Right lung (tissue), 5 donors: Measurements from ENCODE around the gene PIK3AP1. TPM values are rescaled to one million over a fixed set of nuclear protein-coding genes. Genes with fewer than 3 reads are reported as not detected.
"Not testable (repeated sequence)": the region's sequence is repeated elsewhere in the genome, so short reads cannot be mapped to it uniquely, and the experiment has no call there.

Experiments used
- DNase-seq, 2 donors: peaks; one replicate each; pipeline ENCODE4 v3.0.0-alpha.2; 2013
- polyA plus RNA-seq, 5 donors: library from polyadenylated mRNA; unstranded; fragments of 120-200 nt; gene quantifications; one replicate each; pipeline versions ENCODE4 v1.2.1 to v1.2.3, GENCODE V29; 2013; ENCODE audit warnings: inconsistent platforms in 1 of 5, low replicate concordance in 1 of 5; ENCODE audit not compliant: insufficient read length in 5 of 5, insufficient read depth in 1 of 5

PIK3AP1 gene
- polyA plus RNA-seq, 5 donors: 2.8 to 3.9 (median 3.6) TPM

DNA sequence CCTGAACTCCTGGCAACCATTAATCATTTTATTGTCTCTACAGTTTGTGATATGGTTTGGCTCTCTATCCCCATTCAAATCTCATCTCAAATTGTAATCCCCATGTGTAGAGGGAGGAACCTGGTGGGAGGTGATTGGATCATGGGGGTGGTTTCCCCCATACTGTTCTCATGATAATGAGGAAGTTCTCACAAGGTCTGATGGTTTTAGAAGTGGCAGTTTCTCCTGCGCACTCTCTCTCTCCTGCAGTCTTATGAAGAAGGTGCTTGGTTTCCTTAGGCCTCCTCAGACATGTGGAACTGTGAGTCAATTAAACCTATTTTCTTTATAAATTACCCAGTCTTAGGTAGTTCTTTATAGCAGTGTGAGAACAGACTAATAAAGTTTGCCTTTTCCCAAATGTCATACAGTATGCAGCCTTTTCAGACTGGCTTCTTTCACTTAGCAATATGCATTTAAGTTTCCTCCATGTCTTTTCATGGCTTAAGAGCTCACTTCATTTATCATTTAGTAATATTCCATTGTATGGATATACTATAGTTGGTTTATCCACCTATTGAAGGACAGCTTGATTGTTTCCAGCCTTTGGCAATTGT, 17.1 kb upstream of the PIK3AP1 start:
- not testable (repeated sequence) for DNase-seq

DNA sequence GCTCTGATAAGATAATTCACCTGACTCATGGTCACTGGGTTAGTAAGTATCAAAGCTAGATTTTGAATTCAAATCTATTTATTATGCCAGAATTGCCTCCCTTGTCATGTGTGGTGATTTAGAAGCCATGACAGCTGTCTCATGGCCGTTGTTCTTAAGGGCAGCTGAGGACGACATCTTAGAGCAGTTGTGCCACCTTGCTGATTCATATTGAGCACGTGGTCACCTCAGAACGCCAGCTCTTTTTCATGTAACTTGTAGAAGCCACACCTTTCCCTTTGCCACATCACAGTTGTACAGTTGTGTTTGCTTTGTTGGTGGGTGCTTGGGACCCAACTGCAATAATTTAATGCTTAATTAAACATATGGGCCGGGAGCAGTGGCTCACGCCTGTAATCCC, 4.3 kb upstream of the PIK3AP1 start:
- DNase-seq: no peak

GRCh38 chr10:96721207-96721572, 876 bp upstream of the PIK3AP1 start:
- DNase-seq: no peak

- DNase-seq: peak in 1 of 2 donors; percentile 6
These were observed 378 bp downstream of the PIK3AP1 start for GRCh38 chr10:96719850-96720421.

GRCh38 chr10:96719200-96719599, 1.1 kb downstream of the PIK3AP1 start:
- no peak for DNase-seq

DNA sequence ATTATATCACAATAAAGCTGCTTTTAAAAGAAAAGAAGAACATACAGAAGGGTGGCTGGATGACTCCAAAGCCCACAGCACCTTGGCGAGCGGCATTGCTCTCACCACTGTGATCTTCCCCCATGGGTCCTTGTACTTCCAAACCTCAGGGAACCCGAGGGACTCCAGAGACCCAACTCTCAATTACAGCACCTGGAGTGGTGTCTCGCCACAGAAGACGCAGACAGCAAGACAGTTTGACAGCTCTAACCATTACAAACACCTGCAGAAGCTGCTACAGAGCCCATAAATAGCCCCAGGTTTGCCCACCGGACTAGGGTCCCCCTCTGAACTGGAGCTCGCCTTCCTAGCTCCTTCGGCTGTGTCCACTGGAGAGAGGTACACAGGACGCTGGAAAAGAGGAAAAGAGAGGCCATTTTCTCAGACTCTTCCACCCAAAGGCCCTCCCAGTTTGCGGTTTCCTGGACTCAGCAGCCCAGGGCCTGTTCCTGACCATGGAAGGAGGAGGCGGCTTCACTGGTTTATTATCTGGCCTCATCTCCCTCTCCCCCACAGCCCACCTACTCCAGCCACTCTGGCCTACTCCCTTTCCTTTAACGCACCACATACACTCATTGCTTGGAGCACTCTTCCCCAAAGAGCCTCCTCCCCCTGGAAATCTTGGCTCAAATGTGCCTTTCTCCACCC, 1.9 kb downstream of the PIK3AP1 start:
- no peak for DNase-seq

GRCh38 chr10:96716390-96716789, 3.9 kb downstream of the PIK3AP1 start:
- DNase-seq: no peak

- DNase-seq: no peak
These were observed 5.5 kb downstream of the PIK3AP1 start for GRCh38 chr10:96714746-96715255.

- DNase-seq: no peak
These were observed 6.2 kb downstream of the PIK3AP1 start for GRCh38 chr10:96714031-96714590.

GRCh38 chr10:96712662-96713271, 7.5 kb downstream of the PIK3AP1 start:
- DNase-seq: no peak

GRCh38 chr10:96711048-96711728, 9.1 kb downstream of the PIK3AP1 start:
- no peak for DNase-seq

- no peak for DNase-seq
These were observed 10.8 kb downstream of the PIK3AP1 start for GRCh38 chr10:96709525-96709924.

- no peak for DNase-seq
These were observed 11.3 kb downstream of the PIK3AP1 start for GRCh38 chr10:96708996-96709395.

GRCh38 chr10:96708456-96708855, 11.9 kb downstream of the PIK3AP1 start:
- no peak for DNase-seq

DNA sequence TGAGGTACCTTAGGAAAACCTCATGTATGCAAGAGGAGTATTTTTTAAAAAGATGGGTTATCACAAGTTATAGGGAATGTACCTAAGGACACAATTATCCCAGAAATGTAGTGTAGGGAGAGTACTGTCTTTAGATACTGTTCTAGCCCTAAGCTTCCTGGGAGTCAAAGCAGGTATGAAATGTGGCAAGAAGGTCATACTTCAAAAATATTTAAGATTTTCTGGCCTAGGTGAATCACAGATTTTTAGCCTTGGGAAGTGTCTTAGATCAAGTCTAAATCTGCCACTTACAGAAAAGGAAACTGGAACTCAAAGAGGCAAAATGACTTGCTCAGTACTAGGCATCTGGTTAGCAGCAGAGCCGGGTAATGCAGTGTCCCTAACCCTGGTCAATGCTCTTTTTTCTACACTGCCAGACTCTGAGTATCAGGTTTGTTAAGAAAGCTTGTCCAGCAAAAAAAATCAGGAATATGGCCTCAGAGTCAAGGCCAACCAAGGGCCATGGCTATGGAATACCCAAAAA, 13.9 kb downstream of the PIK3AP1 start:
- no peak for DNase-seq

DNA sequence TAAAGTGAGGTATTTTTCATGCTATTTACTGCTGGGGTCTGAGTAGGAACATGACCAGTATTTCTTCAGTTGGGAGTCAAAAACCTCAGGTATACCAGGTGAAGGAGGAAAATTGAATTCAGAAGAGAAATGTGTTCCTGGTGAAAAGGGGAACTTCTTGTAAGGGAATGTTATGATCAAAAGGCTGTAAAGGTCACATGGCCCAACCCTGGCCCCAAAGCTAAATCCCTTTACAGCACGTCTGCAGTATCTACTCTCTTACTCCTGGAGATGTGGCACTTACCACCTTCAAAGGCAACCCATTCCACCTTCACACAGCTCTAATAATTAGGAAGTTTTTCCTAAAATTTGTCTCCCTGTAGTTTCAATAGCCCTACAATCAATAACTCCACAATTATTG, 15.2 kb downstream of the PIK3AP1 start:
- no peak for DNase-seq

DNA sequence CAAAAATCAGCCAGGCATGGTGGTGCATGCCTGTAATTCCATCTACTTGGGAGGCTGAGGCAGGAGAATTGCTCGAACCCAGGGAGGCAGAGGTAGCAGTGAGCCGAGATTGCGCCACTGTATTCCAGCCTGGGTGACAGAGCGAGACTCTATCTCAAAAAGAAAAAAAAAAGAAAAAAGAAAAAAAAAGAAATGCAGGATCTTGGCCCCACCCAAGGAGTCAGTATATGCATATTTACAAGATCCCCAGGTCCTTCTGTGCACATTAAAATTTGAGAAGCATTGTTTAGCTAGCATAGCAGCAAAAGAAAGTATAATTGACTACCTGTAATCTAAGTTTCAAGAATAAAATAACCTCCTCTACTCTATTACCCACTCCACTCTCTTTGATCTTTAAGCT, 15.8 kb downstream of the PIK3AP1 start:
- no peak for DNase-seq

DNA sequence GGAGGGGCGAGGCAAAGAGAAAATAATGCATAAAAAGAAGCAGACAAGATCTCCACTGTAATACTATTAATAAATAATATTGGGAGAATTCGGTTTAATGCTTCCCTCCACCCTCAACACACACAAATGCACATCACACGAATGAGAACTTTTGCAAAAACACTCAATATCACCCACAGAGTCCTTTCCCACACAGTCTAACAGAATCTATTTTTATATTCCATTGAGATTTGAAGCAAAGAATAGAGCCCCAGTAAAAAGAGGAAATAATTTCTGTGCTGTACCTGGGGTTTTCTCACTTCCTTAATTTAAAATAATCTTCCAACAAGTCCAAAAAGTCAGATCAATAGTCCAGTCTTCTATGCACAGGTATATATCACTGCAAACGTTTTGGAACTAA, 17.0 kb downstream of the PIK3AP1 start:
- no peak for DNase-seq

DNA sequence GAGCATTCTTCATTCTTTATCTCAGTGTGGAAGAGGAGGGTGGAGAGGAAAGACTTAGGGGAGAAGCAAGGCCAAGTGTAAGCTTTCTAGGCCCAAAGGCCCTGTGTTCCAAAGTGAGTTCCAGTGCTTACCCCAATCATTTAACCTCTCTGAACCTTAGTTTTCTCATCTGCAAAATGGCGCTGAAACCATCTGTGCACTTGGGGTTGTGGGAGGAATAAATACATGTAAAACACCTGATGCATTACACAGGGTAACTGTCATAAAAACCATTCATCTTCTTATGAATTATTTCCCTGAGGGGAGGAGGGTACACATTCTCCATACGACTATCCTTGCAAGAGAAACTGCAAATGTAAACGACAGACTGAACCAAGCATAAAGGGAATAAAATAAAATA, 19.0 kb downstream of the PIK3AP1 start:
- DNase-seq: no peak

GRCh38 chr10:96700374-96701099, 19.8 kb downstream of the PIK3AP1 start:
- DNase-seq: no peak

GRCh38 chr10:96699613-96700012, 20.7 kb downstream of the PIK3AP1 start:
- DNase-seq: no peak
